Measurements from ENCODE around the gene SH3GLB1. TPM values are rescaled to one million over a fixed set of nuclear protein-coding genes. Genes with fewer than 3 reads are reported as not detected.

Gene SH3GLB1
- polyA plus RNA-seq, 2 of the 4 experiments (the other 2 are of a cell fraction): 22.2 to 33.9 TPM

- no peak overlapping the region for H3K27ac ChIP-seq
- no peak for DNase-seq (ENCODE audit: low read depth in 1 of 2, low spot score in 1 of 2)
- WGBS (ENCODE audit: missing lambda C conversion rate): 64% methylated on average over 1 of the region's 1 CpG
- CTCF ChIA-PET: no interaction called here
- no peak overlapping the region for H3K4me3 ChIP-seq
- FAIRE-seq: no peak
- TF ChIP-seq FOSB (CRISPR knock-in tag; IDR thresholded peaks at IDR 0.05) (no peak), POLR2A (IDR thresholded peaks at IDR 0.05; ENCODE audit: low read length) (no peak), MAFK (IDR thresholded peaks at IDR 0.05; ENCODE audit: partially characterized antibody) (peak; percentile 50), PHF8 (IDR thresholded peaks at IDR 0.05; ENCODE audit: borderline replicate concordance, low read depth) (no peak), KDM1A (IDR thresholded peaks at IDR 0.05; ENCODE audit: low read depth) (no peak)
- peaks cover 14% of the 10 kb centered on the region; the same call in 2 of the 3 replicates for H3K4me1 ChIP-seq
- no peaks in the 10 kb centered on the region for H3K9me3 ChIP-seq
- POLR2A ChIA-PET: no interaction called here
- H3K4me2 ChIP-seq: no peak overlapping the region
- no peak for ATAC-seq
Measured at GRCh38 chr1:86708920-86709319, 4.5 kb downstream of the SH3GLB1 start.

GRCh38 chr1:86712088-86712860 is 7.9 kb downstream of the SH3GLB1 start:
- ChIA-PET CTCF (no interaction called here), POLR2A (no interaction called here)
- Histone ChIP-seq H3K4me3 (no peak overlapping the region), H3K4me2 (no peak overlapping the region), H3K9me3 (no peaks in the 10 kb centered on the region), H3K27ac (no peak overlapping the region), H3K4me1 (peaks cover 3% of the 10 kb centered on the region; the same call in 1 of the 3 replicates)
- no peak for ATAC-seq
- no peak for FAIRE-seq
- 92% methylated on average over 2 of the region's 2 CpGs for WGBS (ENCODE audit: missing lambda C conversion rate)
- DNase-seq (ENCODE audit: low read depth in 1 of 2, low spot score in 1 of 2): no peak
- no peak for TF ChIP-seq ZFP36 (IDR thresholded peaks at IDR 0.05; ENCODE audit: borderline replicate concordance, partially characterized antibody)
- no peak for TF ChIP-seq NR3C1 (IDR thresholded peaks at IDR 0.05)
- no peak for TF ChIP-seq PHF8 (IDR thresholded peaks at IDR 0.05; ENCODE audit: borderline replicate concordance, low read depth)
- TF ChIP-seq CTCF (IDR thresholded peaks at IDR 0.05): no peak
- TF ChIP-seq CHD4 (IDR thresholded peaks at IDR 0.05; ENCODE audit: borderline replicate concordance): no peak
- no peak for TF ChIP-seq HOXB5 (CRISPR knock-in tag; IDR thresholded peaks at IDR 0.05)
- no peak for TF ChIP-seq E2F6 (IDR thresholded peaks at IDR 0.05; ENCODE audit: borderline replicate concordance, low read depth)
- TF ChIP-seq RARB (CRISPR knock-in tag; IDR thresholded peaks at IDR 0.05): no peak
- no peak for TF ChIP-seq RFX5 (IDR thresholded peaks at IDR 0.05)
- TF ChIP-seq FOSB (CRISPR knock-in tag; IDR thresholded peaks at IDR 0.05): no peak
- no peak for TF ChIP-seq MAX (IDR thresholded peaks at IDR 0.05)
- TF ChIP-seq HMGXB4 (CRISPR knock-in tag; IDR thresholded peaks at IDR 0.05; ENCODE audit: borderline replicate concordance): no peak
- TF ChIP-seq FOSL2 (IDR thresholded peaks at IDR 0.05): no peak
- no peak for TF ChIP-seq FOSL2 (CRISPR knock-in tag; IDR thresholded peaks at IDR 0.05)
- TF ChIP-seq ELK1 (IDR thresholded peaks at IDR 0.05; ENCODE audit: low read depth, low read length): no peak
- TF ChIP-seq CEBPB (IDR thresholded peaks at IDR 0.05): no peak
- no peak for TF ChIP-seq SREBF2 (IDR thresholded peaks at IDR 0.05)
- no peak for TF ChIP-seq MAZ (IDR thresholded peaks at IDR 0.05; ENCODE audit: borderline replicate concordance, low read depth, low read length)
- no peak for TF ChIP-seq USF2 (IDR thresholded peaks at IDR 0.05)
- no peak for TF ChIP-seq HOXB13 (CRISPR knock-in tag; IDR thresholded peaks at IDR 0.05; ENCODE audit: low read depth)
- no peak for TF ChIP-seq CHD2 (IDR thresholded peaks at IDR 0.05; ENCODE audit: low read length, partially characterized antibody)

Data from A549 (cell line).